BE2C (cell line): ENCODE measurements around the gene TFDP3.

Experiments
- DNase-seq: peaks from one replicate; pipeline ENCODE4 v3.0.0-alpha.2; 2020
- H3K27me3 ChIP-seq: fragments of 250-450 bp; sonication (Bioruptor Pico); 2 replicates; pipeline ENCODE4 v1.5.1; 2020; ENCODE audit warnings: mild to moderate bottlenecking
- H3K36me3 ChIP-seq: fragments of 250-450 bp; sonication (Bioruptor Pico); 2 replicates; pipeline ENCODE4 v1.5.1; 2020; ENCODE audit warnings: mild to moderate bottlenecking
- H3K4me1 ChIP-seq: fragments of 250-450 bp; sonication (Bioruptor Pico); 2 replicates; pipeline ENCODE4 v1.5.1; 2020
- H3K4me3 ChIP-seq: 2 replicates; pipeline ENCODE4 v1.5.1; 2011; ENCODE audit warnings: low read depth, low read length
- H3K9me3 ChIP-seq: fragments of 250-450 bp; sonication (Bioruptor Pico); 2 replicates; pipeline ENCODE4 v1.5.1; 2020
- CTCF ChIP-seq: IDR thresholded peaks from 2 replicates; pipeline ENCODE4 v1.5.1; 2012; ENCODE audit warnings: mild to moderate bottlenecking, low read depth, low read length

TFDP3 gene

GRCh38 chrX:133250184-133251100, 32.3 kb upstream of the TFDP3 start:
- DNase-seq: no peak
- no peaks in the 10 kb centered on the region for H3K9me3 ChIP-seq
- H3K27me3 ChIP-seq: no peaks in the 10 kb centered on the region
- H3K36me3 ChIP-seq: no peaks in the 10 kb centered on the region
- no peak overlapping the region for H3K4me3 ChIP-seq
- H3K4me1 ChIP-seq: no peaks in the 10 kb centered on the region
- TF ChIP-seq CTCF: no peak

GRCh38 chrX:133249266-133250058, 31.3 kb upstream of the TFDP3 start:
- TF ChIP-seq CTCF: no peak
- Histone ChIP-seq H3K4me1 (no peaks in the 10 kb centered on the region), H3K4me3 (no peak overlapping the region), H3K27me3 (no peaks in the 10 kb centered on the region), H3K9me3 (no peaks in the 10 kb centered on the region), H3K36me3 (no peaks in the 10 kb centered on the region)
- no peak for DNase-seq

- Histone ChIP-seq H3K9me3 (no peaks in the 10 kb centered on the region), H3K36me3 (no peaks in the 10 kb centered on the region), H3K4me3 (no peak overlapping the region), H3K27me3 (no peaks in the 10 kb centered on the region), H3K4me1 (no peaks in the 10 kb centered on the region)
- TF ChIP-seq CTCF: no peak
- DNase-seq: no peak
Measured at GRCh38 chrX:133248177-133248576, 30.0 kb upstream of the TFDP3 start.

- DNase-seq: no peak
- no peaks in the 10 kb centered on the region for H3K36me3 ChIP-seq
- no peak for TF ChIP-seq CTCF
- H3K9me3 ChIP-seq: no peaks in the 10 kb centered on the region
- no peaks in the 10 kb centered on the region for H3K27me3 ChIP-seq
- H3K4me1 ChIP-seq: no peaks in the 10 kb centered on the region
- no peak overlapping the region for H3K4me3 ChIP-seq
Measured at GRCh38 chrX:133246921-133247320, 28.8 kb upstream of the TFDP3 start.

GRCh38 chrX:133235830-133236229, 17.7 kb upstream of the TFDP3 start:
- Histone ChIP-seq H3K27me3 (no peaks in the 10 kb centered on the region), H3K36me3 (no peaks in the 10 kb centered on the region), H3K4me3 (no peak overlapping the region), H3K9me3 (no peaks in the 10 kb centered on the region), H3K4me1 (no peaks in the 10 kb centered on the region)
- TF ChIP-seq CTCF: no peak
- DNase-seq: no peak

GRCh38 chrX:133232331-133232730, 14.2 kb upstream of the TFDP3 start:
- no peaks in the 10 kb centered on the region for H3K9me3 ChIP-seq
- no peaks in the 10 kb centered on the region for H3K27me3 ChIP-seq
- H3K36me3 ChIP-seq: no peaks in the 10 kb centered on the region
- DNase-seq: no peak
- no peak overlapping the region for H3K4me3 ChIP-seq
- no peaks in the 10 kb centered on the region for H3K4me1 ChIP-seq
- TF ChIP-seq CTCF: no peak
